ENCODE data around the gene UBB. TPM values are rescaled to one million over a fixed set of nuclear protein-coding genes. Genes with fewer than 3 reads are reported as not detected.

Gene UBB
- total and polyA plus RNA-seq, 7 donors: 892 to 2,667 (median 1,271) TPM

- peak within 1 kb of the TSS; percentile 57 to 65 (median 60) for H3K4me3 ChIP-seq
- TF ChIP-seq POLR2A (IDR thresholded peaks at IDR 0.05) (no peak), CTCF (IDR thresholded peaks at IDR 0.05) (no peak), EP300 (IDR thresholded peaks at IDR 0.05) (no peak), POLR2AphosphoS5 (IDR thresholded peaks at IDR 0.05) (no peak)
- no peaks in the 10 kb centered on the region for H3K9me3 ChIP-seq
- peak; percentile 63 for DNase-seq
- intact Hi-C loops (cut with DNase I): loop anchor here (5.0 kb wide), 1 partner anchor 66 kb away; no protein-coding TSS in a partner anchor
- WGBS, 2 donors: 15 to 17% methylated on average over 83 of the region's 83 CpGs
- no peaks in the 10 kb centered on the region for H3K27me3 ChIP-seq
- H3K4me1 ChIP-seq: peaks cover 0 to 14% (median 10%) of the 10 kb centered on the region in 4 donors
- peak within 1 kb of the TSS; percentile 42 to 68 (median 66) for H3K27ac ChIP-seq
- H3K36me3 ChIP-seq: peaks cover 0 to 8% (median under 1%) of the 10 kb centered on the region in 4 donors
Observed at GRCh38 chr17:16353317-16354174, 27.3 kb upstream of the UBB start, which contains the start of gene CENPV. TSS of gene CENPV (minus strand) at chr17:16353469. CDS start at chr17:16353436, 33 bp downstream.

GRCh38 chr17:16354585-16354984, 26.3 kb upstream of the UBB start:
- TF ChIP-seq POLR2A (IDR thresholded peaks at IDR 0.05) (no peak), POLR2AphosphoS5 (IDR thresholded peaks at IDR 0.05) (no peak), EP300 (IDR thresholded peaks at IDR 0.05) (no peak), CTCF (IDR thresholded peaks at IDR 0.05) (no peak)
- peak; percentile 14 for DNase-seq
- Histone ChIP-seq H3K4me1 (peaks cover 0 to 14% (median 10%) of the 10 kb centered on the region in 4 donors), H3K27ac (no peak overlapping the region), H3K27me3 (no peaks in the 10 kb centered on the region), H3K9me3 (no peaks in the 10 kb centered on the region), H3K4me3 (no peak overlapping the region), H3K36me3 (no peaks in the 10 kb centered on the region)
- intact Hi-C loops (cut with DNase I): loop anchor here (5.0 kb wide), 1 partner anchor 67 kb away; no protein-coding TSS in a partner anchor
- WGBS, 2 donors: 93 to 98% methylated on average over 14 of the region's 14 CpGs

GRCh38 chr17:16358394-16358793, 22.5 kb upstream of the UBB start:
- Histone ChIP-seq H3K27ac (no peak overlapping the region), H3K36me3 (no peaks in the 10 kb centered on the region), H3K4me3 (no peak overlapping the region), H3K4me1 (peaks cover 0 to 4% (median 2%) of the 10 kb centered on the region in 4 donors), H3K27me3 (no peaks in the 10 kb centered on the region), H3K9me3 (no peaks in the 10 kb centered on the region)
- no peak for TF ChIP-seq EP300 (IDR thresholded peaks at IDR 0.05)
- no peak for TF ChIP-seq POLR2A (IDR thresholded peaks at IDR 0.05)
- no peak for TF ChIP-seq CTCF (IDR thresholded peaks at IDR 0.05)
- no peak for TF ChIP-seq POLR2AphosphoS5 (IDR thresholded peaks at IDR 0.05)
- intact Hi-C loops (cut with DNase I): no loop called here
- DNase-seq: no peak

GRCh38 chr17:16361874-16362273, 19.0 kb upstream of the UBB start:
- H3K36me3 ChIP-seq: no peaks in the 10 kb centered on the region
- H3K27me3 ChIP-seq: no peaks in the 10 kb centered on the region
- no peaks in the 10 kb centered on the region for H3K9me3 ChIP-seq
- TF ChIP-seq CTCF (IDR thresholded peaks at IDR 0.05) (no peak), POLR2AphosphoS5 (IDR thresholded peaks at IDR 0.05) (no peak), POLR2A (IDR thresholded peaks at IDR 0.05) (no peak), EP300 (IDR thresholded peaks at IDR 0.05) (no peak)
- peaks cover 0 to 6% (median 0%) of the 10 kb centered on the region in 4 donors for H3K4me1 ChIP-seq
- H3K27ac ChIP-seq: no peak overlapping the region
- H3K4me3 ChIP-seq: no peak overlapping the region
- DNase-seq: peak; percentile 6
- intact Hi-C loops (cut with DNase I): loop anchor here (5.0 kb wide), 1 partner anchor 160 kb away; no protein-coding TSS in a partner anchor
- 83 to 88% methylated on average over 8 of the region's 8 CpGs for WGBS, 2 donors
